Measurements from ENCODE around the gene GAD2.

The GAD2 gene

DNA sequence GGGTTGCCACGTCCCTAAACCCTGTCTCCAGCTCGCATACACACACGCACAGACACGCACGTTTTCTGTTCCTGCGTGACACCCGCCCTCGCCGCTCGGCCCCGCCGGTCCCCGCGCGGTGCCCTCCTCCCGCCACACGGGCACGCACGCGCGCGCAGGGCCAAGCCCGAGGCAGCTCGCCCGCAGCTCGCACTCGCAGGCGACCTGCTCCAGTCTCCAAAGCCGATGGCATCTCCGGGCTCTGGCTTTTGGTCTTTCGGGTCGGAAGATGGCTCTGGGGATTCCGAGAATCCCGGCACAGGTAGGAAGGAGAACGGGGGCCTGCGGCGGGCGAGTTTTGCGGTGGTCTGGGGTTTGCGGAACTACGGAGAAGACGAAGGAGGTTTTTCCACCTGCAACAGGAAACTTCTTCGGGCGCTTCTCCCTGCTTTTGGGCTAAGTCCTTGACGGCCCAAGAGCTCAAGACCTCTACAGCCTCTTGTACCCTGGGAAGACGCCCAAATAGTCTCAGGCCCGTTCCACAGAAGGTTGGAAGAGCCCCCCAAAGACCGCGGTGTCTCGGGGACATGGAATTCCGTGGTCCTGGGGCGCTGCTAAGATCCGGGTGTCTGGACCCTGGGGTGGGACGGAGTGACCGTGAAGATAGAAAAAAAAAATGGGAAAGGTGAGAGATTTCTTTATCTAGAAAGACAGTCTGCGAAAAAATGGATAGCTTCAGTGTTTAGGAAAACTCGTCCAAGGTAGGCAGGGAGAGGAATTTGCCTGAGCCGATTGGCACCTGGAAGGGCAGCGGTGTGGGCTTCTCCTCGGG is at the start of gene GAD2:
GAD2 (plus strand) TSS at position 190 of the 811 bp plus-strand sequence; CDS start at position 226, 36 bp downstream.
- no peak for DNase-seq (ENCODE audit: low read depth in 4 of 4, low spot score in 1 of 4)

DNA sequence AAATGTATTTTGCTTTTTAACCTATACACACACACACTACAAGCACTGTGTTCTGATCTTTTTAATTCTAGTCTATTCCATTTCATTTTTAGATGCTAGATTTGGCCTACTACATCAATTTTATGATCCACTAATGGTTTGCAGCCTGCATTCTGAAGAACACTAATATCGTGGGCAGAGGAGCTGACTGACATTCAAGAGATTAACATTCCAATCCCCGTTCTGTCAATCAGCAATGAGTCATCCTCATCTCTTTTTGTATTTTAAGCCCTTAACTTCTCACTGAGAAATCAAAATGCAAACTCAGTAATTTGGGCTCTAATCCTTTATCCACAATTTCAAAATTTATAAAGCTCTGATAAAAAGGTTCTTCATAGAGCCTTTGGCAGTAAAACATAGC is 47.1 kb upstream of the GAD2 start:
- DNase-seq (ENCODE audit: low read depth in 4 of 4, low spot score in 1 of 4), result no peak

DNA sequence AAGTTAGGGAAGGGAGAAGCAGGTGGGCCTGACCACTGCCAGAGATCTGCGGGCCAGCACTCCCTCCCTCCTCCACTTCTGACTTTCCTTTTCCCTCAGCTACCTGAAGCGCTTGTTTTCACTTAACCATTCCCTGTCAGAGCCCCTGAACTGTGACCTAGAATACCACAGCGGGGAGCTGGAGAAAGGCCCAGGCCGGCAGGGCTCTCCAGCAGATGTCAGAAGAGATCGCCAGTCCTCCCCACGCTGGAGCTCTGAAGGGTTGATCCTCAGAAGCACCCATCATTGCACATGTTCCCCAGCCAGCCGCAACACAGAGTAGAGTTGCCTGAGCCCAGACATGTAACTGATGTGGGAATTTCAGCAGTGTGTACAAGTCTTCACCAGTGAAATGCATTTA is 44.4 kb upstream of the GAD2 start:
- DNase-seq (ENCODE audit: low read depth in 4 of 4, low spot score in 1 of 4), result no peak

DNA sequence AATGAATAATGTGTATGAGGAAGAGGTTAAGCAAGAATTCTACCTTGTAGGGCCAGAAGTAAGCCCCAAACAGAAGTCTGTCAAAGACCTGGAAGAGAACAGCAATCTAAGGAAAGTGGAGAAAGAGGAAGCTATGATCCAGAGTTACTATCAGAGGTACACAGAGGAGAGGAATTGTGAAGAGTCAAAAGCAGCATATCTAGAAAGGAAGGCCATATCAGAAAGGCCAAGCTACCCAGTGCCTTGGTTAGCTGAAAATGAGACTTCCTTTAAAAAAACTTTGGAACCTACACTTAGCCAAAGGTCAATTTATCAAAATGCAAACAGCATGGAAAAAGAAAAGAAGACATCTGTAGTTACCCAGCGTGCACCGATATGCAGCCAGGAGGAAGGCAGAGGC is 42.7 kb upstream of the GAD2 start:
- no peak for DNase-seq (ENCODE audit: low read depth in 4 of 4, low spot score in 1 of 4)

DNA sequence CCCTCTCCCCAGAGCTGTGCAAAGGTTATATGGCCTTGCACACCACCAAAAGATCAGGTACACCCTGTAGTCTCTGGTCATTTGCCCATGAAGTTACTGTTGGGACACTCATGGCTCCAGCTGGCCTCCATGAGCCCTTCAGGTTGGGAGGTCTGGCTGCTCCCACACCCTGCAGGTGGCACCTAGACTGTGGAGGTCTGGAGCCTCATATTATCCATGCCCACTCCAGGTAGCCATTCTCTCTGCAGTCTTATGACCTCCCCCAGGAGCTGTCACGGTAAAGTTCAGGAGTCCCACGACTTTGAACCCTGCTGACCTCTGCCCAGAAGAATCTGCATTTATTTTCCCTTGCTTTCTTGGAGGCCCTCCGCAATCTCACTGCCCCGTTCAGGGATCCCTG is 39.2 kb upstream of the GAD2 start:
- DNase-seq (ENCODE audit: low read depth in 4 of 4, low spot score in 1 of 4), result no peak

DNA sequence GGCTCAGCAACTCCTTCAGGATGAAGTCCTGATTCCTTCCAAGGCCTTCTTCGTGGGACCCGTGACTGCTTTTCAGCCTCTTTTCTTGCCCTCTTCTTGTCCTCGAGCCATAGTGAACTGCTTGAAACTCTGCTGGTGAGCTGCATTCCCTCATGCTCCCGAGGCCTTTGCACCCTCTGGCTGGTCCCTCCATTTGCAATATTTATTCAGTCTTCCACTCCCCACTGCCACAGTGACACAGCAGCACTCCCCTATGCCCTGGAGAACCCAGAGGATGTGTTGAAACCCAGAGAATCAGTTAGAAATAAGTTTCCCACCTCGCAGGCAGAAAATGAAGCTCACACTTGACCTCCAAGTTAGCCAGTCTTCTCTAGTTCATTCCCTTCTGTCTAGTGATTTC is 22.3 kb upstream of the GAD2 start:
- no peak for DNase-seq (ENCODE audit: low read depth in 4 of 4, low spot score in 1 of 4)

DNA sequence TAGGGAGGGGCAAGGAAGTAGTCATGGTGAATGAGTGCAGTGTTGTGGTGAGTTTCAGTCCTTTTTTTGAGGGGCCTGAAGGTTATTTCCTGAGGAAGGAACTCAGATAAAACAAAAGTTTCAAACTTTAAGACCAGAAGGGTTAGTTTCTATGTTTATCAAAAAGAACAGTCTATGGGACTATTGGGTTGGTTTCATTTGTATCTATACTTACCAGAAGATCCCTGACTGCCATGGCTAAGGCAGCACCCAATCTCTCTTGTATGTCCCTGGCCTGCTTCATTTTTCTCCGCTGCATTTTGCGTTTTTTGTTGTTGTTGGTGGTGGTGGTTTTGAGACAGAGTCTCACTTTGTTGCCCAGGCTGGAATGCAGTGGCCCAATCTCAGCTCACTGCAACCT is 19.3 kb upstream of the GAD2 start:
- no peak for DNase-seq (ENCODE audit: low read depth in 4 of 4, low spot score in 1 of 4)

DNA sequence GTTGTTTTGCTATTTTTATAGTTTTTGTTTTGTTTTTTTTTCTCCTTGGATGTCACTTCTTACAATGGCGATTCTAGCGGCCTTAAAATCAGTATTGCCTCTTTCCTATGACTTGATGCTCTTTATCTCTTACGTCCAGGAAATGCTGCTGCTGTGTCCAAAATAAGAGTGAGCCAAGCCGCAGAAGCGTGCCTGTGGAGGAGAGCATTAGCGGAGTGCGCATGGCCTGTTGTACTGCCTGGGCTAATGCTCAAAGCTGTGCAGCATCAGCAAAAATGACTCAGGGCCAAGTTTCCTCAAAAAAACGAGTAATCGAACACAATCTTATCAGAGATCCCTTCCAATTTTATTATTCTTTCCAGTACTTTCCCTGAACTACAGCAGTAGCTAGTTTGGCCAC is 18.5 kb upstream of the GAD2 start:
- DNase-seq (ENCODE audit: low read depth in 4 of 4, low spot score in 1 of 4), result no peak

DNA sequence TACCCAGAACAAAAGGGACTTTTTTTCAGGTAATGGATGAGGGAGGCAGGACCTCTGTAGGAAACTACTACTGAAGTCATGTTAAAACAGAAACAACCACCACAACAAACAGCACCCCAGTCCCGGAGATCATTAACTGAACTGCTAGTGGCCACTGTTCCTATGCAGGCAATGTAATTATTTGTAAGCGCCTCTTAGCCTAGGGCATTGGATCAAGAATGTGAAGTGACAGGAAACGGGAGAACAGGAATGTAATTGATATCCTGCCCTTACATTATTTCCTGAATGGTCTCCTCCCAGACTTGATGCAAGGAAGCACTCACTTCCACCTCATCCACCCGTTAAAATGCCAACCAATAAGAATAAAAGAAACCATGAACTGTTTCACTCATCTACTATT is 16.7 kb upstream of the GAD2 start:
- no peak for DNase-seq (ENCODE audit: low read depth in 4 of 4, low spot score in 1 of 4)

DNA sequence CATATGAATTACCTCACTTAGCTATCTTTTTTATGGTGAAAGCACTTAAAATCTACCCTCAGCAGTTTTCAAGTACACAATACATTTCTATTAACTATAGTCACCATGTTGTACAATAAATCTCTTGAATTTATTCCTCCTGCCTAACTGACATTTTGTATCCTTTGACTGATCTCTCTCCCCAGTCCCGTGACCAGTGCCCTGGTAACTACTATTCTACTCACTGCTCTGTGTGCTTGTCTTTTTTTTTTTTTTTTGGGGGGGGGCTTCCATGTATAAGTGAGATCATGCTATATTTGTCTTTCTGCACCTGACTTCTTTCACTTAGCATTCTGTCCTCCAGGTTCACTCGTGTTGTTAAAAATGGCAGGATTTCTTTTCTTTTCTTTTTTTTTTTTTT is 11.4 kb upstream of the GAD2 start:
- DNase-seq (ENCODE audit: low read depth in 4 of 4, low spot score in 1 of 4), result no peak

DNA sequence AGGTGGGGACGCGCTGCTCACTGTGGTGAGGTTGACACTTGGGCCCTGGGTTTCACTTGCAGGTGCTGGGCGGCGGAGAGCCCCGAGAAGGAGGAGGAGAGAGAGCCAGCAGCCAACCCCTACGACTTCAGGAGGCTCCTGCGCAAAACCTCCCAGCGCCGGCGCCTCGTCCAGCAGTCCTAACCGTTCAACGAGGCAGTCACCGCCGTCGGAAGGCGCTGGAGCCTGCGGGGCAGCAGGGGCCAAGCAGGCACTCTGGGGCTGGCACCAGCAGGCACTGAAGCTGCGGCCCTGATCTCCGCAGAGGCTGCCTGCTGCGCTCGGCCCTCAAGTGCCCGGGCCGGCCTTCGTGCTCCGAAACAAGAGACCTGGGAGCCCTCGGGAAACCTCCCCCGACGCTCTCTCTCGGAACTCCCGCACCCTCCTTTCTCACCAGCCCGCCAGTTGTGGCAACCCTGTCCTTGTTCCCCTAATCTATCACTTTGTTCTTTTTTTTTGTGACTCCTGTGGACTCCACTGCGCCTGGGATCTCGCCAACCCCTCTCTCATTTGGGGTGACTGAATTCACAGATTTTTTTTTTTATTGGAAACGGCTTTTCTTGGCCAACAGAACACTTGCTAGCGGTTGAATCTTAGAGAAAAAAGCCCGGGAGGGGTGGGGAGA is 4.7 kb upstream of the GAD2 start:
- DNase-seq (ENCODE audit: low read depth in 4 of 4, low spot score in 1 of 4), result no peak

DNA sequence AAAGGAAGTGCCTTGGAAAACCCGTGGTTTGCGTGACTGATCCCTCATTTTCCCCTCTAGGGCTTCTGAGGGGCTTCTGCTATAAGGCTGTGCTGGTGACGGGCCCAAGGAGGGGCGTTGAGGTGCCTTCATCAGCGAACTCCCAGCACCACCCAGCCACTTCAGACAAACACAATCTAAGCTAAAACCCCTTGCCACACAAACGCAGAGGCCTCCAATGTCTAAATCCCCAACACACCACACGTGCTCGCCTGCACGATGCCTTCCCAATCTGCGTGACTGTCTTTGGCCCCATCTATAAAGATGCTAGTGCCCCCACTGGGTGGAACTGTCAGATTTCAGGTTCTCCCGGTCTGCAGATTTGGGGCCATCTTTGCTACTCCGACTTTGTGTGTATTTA is 4.1 kb upstream of the GAD2 start:
- DNase-seq (ENCODE audit: low read depth in 4 of 4, low spot score in 1 of 4), result no peak

DNA sequence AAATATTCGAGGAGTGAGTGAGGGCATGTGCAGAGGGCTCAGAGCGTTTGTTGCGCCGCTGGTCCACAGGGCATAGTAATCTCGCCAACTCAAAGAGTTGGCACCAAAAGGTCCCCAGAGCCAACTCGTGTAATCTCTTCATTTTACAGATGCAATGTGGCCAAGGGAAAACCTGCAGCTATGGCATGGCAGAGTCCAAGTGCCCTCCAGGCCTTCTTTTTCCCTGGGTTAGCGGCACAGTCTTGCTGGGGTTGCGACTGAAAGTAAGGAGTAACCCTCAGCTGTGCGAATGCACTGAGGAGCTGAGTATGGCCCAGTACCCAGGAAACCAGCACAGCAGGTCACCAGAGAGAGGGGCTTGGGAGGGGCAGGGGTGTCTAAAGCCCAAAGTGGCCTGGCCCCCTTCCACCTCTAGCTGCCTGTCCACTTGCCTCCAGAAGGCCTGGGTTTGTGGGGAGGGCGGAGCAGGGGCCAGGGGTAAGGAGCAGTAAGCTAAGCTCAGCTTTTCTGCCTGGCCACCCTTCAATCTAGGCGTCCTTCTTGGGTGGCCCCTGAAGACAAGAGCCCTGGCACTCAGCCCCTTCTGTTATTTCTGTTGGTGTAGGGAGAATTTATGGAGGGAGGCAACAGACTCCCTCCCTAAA is 3.3 kb upstream of the GAD2 start:
- no peak for DNase-seq (ENCODE audit: low read depth in 4 of 4, low spot score in 1 of 4)

DNA sequence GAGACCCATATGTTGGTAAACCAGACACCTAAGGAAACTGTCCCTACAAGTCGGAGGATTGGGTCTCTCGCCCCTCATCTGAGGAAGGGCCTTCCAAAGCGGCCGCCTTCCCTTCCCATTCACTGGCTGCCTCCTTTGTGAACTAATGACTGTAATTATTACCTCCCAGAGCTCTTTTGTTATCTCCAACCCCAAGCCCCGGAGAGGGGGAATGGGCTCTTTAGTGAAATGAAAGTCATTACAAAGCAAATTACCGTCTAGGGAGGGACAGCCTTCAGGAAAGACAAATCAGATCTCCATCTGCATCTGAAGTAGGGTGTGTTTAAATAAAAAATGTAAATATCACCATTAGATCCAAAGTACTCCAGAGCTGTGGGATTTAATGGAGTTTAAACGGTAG is 2.6 kb upstream of the GAD2 start:
- no peak for DNase-seq (ENCODE audit: low read depth in 4 of 4, low spot score in 1 of 4)

DNA sequence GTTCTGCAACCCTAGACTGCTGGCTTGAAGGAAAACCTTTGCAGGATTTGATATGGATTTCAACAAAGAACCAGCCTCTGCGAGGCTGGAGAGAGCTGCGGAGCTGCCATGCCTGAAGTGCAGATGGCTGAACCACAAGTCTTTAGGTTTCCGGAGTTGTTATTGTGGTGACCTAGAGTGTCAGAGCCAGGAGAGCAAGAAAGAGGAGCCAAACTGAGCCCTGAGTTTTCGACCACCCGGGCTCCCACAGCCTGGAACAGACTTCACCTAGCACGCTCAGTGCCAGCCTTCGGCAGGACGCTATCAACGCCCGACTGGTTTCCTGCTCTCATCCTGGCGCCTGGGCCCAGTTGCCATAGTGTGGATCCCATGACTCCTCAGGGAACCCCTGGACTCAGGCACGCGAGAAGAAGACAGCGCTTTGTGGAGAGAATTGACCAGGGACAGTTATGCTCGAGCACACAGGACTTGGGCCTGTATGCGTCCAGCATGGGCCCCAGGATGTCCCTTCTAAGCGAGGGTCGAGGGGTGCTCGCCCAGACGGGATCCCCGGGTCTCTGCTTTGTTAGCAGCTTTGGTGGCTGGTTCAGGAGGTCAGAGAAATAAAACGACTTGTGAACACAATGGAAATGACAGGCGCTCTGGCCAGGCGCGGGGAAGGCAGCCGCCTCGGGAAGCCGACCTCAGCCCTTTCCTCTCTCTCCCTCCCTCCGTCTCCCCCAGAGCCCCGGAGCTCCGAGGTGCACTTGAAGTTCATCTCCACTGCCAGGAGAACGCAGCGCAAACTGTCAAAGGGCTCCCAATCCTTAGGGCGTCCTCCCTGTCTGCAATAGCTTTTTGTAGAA is 1.8 kb upstream of the GAD2 start:
- no peak for DNase-seq (ENCODE audit: low read depth in 4 of 4, low spot score in 1 of 4)

DNA sequence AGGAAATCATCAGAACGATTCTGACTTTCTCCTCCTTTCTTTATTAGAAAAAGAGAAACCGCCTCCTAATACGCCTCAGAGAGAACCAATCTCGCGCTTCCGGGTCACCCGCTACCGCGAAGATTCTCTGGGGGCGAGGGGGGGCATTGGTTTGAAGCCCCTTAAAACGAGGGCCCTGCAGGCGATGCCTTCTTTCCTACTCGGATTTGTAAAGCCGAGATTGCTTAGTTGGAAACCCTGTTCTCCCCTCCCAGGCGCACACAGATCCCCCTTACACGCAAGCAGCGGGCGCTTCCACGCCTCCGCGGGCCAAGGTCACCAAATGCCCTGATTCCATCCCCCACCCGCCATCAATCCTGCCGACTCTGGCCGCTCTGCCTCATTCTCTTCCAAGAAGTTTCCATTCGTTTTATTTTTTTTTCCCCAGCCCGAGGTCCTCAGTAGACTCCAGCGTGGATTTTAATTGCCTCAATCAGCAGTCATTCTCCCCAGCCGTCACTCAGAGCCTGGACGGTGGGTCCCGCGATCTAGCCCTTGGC is 1.1 kb upstream of the GAD2 start:
- no peak for DNase-seq (ENCODE audit: low read depth in 4 of 4, low spot score in 1 of 4)

DNA sequence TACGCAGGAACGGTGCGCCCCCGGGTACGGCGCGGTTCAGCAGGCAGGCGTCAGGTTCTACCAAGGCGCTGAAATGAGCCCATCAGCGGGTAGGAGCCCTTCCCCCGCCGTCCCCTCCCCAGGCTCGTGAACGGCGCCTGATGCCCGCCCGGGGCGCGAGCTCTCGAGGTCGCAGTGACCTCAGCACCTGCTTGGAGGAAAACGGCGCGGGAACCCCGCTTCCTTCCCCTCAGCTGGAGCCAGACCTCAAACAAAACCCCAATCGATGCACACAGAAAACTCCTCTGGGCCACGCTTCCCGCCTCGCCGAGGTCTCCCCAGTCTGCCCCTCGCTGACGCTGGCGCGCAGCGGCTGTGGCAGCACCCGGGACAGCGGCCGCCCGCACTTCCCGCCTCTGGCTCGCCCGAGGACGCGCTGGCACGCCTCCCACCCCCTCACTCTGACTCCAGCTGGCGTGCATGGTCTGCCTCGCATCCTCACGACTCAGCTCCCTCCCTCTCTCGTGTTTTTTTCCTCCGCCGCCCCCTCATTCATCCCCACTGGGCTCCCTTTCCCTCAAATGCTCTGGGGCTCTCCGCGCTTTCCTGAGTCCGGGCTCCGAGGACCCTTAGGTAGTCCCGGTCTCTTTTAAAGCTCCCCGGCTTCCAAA is 514 bp upstream of the GAD2 start:
- peak in 2 of 4 experiments; percentile 20 to 42 for DNase-seq (ENCODE audit: low read depth in 4 of 4, low spot score in 1 of 4)

DNA sequence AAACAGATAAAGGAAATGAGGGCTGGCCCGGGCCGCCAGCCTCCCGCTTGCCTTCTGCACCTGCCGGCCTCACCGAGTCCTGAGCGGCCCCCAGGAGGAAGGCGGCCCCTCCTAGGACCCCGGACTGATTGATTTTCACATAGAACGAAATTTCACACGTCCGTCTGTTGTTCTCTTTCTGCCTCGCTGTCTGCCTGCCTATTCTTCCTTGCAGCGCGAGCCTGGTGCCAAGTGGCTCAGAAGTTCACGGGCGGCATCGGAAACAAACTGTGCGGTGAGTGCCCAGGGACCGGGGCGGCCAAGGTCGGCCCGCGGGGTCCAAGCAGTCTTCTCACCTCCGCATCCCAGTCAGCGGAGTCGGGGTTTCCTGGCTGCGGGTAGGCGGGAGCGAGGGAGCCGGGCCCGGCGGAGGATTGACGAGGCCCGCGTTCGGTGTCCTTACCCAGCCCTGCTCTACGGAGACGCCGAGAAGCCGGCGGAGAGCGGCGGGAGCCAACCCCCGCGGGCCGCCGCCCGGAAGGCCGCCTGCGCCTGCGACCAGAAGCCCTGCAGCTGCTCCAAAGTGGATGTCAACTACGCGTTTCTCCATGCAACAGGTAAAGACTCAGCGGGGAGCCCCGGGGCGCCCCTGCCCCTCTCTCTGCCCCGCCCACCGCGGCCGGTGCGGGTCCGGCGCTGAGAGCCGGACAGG is 967 bp downstream of the GAD2 start:
- no peak for DNase-seq (ENCODE audit: low read depth in 4 of 4, low spot score in 1 of 4)

DNA sequence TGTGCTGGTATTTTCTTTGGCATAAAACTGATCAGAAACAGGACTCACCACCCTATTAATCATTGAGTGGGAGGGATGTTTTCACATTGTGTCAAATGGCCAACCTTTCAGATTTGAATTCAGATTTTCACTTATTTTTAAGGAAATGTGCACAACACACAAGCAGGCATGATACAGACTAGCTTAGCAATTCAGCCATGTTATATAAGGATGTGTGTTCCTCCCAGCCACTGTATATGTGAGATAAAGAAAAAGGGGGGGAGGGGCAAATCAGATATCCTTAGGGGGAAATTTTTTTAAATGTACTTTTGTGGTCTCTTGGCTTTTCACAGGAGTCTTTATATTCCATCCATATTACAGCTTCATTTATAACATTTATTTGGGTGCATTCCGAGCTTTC is 3.1 kb downstream of the GAD2 start:
- no peak for DNase-seq (ENCODE audit: low read depth in 4 of 4, low spot score in 1 of 4)

DNA sequence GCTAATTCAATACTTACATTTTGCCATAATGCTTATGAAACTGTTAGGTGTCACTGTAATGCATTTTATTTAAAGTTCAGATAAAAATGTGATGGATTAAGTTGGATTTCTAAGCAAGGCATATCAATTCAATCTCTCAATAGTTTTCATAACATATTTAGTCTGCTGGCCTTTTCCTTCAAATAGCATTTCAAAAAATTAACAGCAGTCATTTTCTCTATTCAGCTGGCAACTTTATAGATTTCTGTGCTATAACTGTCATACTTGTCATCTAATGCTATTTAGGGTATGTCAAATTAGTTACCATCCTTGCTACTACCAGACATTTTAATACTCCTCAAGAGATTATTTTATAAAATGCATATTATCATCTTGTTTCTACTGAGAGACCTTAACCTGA is 4.3 kb downstream of the GAD2 start:
- DNase-seq (ENCODE audit: low read depth in 4 of 4, low spot score in 1 of 4), result no peak
